Brain pericyte (primary cell): ENCODE measurements around the gene HOXB3.

Experiments
- DNase-seq: peaks from one replicate; pipeline ENCODE4 v3.0.0-alpha.2; 2012; ENCODE audit warnings: low read depth, low spot score

HOXB3 gene

DNA sequence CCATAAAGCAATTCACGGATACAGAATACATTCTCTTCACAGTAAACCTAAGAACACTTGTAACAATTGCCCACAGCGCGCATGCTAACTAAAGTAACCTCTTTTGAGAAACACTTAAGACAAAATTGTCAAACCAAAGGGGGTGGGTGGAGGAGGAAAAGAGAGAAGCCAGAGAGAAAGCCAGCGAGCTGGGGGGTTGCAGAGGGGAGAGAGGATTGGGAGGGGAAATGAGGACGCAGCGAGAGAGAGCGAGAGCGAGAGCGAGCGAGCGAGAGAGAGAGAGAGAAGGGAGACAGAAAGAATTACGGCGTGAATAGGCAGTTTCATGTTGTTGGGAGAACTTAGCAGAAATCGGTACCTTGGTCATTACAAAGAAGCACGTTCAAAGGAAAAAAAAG, 22.4 kb upstream of the HOXB3 start:
- no peak for DNase-seq

- no peak for DNase-seq
Observed at GRCh38 chr17:48611681-48612455, 21.8 kb upstream of the HOXB3 start.

- DNase-seq, result no peak
Observed at GRCh38 chr17:48611213-48611612, 21.2 kb upstream of the HOXB3 start.

DNA sequence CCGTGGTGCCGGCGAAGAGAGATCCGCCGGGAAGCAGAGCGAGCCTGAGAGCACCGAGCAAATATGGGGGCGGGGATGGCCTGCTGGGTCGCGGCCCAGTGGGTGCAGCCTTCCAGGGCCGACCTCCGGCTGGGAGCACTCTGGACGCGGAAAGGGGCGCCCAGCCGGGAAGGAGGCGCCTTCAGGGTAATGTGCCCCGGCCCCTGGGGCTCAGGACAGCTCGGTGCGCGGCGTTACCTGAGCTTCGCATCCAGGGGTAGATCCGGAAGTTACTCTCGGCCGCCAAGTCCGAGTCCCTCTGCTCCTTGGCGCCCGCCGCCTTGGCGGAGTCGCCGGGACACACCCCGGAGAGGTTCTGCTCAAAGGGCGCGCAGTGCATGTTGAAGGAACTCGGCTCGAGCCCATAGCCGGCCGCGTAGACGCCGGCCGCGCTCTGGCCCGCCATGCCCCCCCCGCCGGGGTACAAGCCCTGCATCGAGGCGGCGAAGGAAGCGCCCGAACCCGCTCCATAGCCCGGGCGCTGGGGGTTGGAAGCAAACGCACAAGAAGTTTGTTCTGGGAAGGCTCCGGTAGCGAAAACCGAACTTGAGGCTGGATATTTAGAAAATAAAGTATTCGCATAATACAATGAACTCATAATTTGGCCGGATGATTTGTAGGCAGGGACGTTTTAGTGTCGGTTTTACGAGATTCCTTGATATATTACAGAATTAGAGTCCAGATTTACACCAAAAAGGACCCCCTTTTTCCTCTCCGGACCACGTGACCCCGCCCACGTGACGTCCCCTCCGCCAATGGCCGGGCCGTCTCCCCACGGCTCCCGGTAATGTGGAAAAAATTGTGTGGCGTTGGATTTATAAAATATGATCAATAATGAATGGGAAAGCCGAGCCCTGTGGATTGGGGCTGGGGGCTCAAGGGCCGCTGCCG, 20.5 kb upstream of the HOXB3 start, which contains the start of gene HOXB7:
TSS of gene HOXB7 (minus strand) at position 736 of the 930 bp plus-strand sequence. CDS start at position 637, 99 bp downstream.
- no peak for DNase-seq

- no peak for DNase-seq
Observed at GRCh38 chr17:48609759-48610281, 19.8 kb upstream of the HOXB3 start.

- DNase-seq, result no peak
Observed at GRCh38 chr17:48609033-48609432, 19.0 kb upstream of the HOXB3 start.

GRCh38 chr17:48608494-48608834, 18.4 kb upstream of the HOXB3 start:
- no peak for DNase-seq

DNA sequence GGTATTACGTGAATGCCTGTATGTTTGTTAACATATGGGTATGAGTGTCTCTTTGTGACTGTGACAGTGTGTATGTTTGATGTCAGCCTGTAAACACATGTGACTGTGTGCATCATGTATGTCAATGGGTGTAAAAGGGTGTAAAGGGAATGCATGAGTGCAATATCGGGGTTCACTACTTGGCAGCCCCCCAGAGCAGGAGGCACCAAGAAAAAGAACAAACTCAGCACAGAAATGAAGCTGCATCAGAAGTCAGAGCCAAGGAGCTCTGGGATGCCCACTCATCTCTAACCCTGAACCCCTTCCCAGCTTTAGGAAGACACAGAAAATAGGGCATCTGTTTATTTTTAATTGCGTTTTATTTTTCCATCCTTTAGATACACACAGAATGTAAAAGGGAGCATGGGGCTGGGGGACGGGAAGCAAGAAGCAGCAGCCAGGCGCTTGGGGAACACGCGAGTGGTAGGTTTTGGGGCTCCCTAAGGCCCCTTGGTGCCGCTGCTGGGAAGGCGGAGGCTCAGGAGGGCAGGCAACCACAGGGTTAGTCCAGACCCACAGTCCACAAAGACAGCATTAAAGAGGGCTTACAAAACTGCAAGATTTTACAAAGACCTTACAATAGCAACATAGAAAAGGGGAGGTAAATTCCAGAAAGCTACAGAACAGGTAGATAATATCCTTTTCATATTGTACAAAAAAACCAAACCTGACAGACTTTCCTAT, 17.0 kb upstream of the HOXB3 start:
- DNase-seq, result no peak

GRCh38 chr17:48605991-48606891, 16.2 kb upstream of the HOXB3 start:
- no peak for DNase-seq

DNA sequence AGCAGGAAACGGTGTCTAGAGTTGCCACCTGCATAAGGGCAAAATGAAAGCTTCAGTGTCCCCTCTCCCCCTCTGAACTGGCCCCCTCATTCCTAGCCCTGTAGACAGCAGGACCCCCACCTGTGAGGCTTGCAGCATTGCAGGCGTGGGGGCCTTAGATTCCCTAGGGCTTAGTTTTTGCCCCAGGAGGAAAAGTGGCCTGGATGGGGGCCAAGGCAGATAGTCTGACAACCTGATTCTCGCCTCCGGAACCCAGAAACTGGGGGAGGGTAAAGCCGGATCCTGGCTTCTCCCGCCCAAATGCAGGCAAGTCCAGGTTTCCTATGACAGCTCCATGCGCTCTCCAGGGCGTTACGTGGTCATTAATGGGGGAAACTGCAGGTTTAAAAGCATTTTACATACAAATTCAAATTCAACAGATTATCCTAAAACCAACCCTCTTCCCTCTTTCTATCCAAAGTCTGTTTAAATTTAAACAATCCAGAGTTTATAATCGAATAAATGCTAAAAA, 15.4 kb upstream of the HOXB3 start:
- no peak for DNase-seq

GRCh38 chr17:48604770-48605329, 14.8 kb upstream of the HOXB3 start, which contains the start of gene HOXB6:
Gene HOXB6, minus strand, starts transcription at chr17:48604986. Its CDS starts 6,836 bp downstream, at chr17:48598150.
- DNase-seq, result no peak

- DNase-seq, result no peak
Observed at GRCh38 chr17:48603959-48604769, 14.1 kb upstream of the HOXB3 start.

- DNase-seq, result no peak
Observed at GRCh38 chr17:48601539-48602425, 11.7 kb upstream of the HOXB3 start.

DNA sequence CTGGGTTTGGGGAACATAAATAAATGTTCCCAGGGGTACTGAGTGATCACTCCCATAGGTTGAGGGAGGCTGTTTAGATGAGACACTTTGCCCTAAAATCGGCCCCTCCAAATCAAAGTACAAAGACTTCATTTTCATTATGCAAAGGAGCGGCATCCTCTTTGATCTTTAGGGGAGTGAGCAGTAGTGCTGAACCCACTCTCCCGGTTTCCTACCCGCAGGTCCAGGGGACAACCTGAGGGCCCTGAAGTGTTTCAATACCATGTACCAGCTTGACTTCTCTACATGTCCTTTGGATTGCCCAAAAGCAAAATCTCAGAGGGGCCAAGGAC, 11.1 kb upstream of the HOXB3 start:
- DNase-seq, result no peak

- no peak for DNase-seq
Observed at GRCh38 chr17:48600244-48601098, 10.4 kb upstream of the HOXB3 start.

DNA sequence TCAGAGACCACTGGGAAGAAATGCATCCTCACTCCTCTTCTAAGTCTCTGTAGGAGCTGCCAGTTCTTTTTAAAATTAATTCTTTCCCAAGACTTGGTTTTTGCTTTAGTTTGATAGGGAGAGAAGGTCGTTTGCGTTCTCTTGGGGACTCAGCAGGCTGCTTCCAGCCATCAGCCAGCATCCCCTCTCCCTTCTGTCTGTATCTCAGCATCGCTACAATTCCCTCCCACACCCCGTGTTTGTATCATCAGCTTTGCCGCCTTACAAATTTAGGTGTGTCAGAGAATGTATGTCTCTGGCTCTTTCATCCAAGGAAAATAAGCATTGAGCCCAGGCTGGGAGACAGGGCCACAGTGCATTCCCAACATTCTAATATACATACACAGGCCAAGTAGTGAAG, 9.3 kb upstream of the HOXB3 start:
- DNase-seq, result no peak

- DNase-seq, result no peak
Observed at GRCh38 chr17:48598736-48599135, 8.7 kb upstream of the HOXB3 start.
